CD4-positive, alpha-beta T cell treated with Interleukin-4 for 1 hour (primary cell): ENCODE measurements around the gene IL12A.

ENCODE experiments used
- DNase-seq, 2 donors: peaks; one replicate each; pipeline ENCODE4 v3.0.0-alpha.2; 2020 to 2022

Gene IL12A

GRCh38 chr3:159989973-159990846 lies 1.6 kb downstream of the IL12A start:
- no peak for DNase-seq

GRCh38 chr3:159991591-159991990 lies 3.0 kb downstream of the IL12A start:
- DNase-seq, result no peak

- DNase-seq, result no peak
Observed at GRCh38 chr3:159992589-159992988, 4.0 kb downstream of the IL12A start.

GRCh38 chr3:159994182-159994581 lies 5.5 kb downstream of the IL12A start:
- no peak for DNase-seq

GRCh38 chr3:159995091-159995490 lies 6.5 kb downstream of the IL12A start:
- no peak for DNase-seq

GRCh38 chr3:159996018-159996417 lies 7.4 kb downstream of the IL12A start:
- DNase-seq, result no peak

- DNase-seq, result no peak
Observed at GRCh38 chr3:159996959-159997358, 8.3 kb downstream of the IL12A start.

- no peak for DNase-seq
Observed at GRCh38 chr3:160001148-160001760, 12.6 kb downstream of the IL12A start.

- DNase-seq, result no peak
Observed at GRCh38 chr3:160001850-160002623, 13.4 kb downstream of the IL12A start.

GRCh38 chr3:160003520-160004128 lies 15.0 kb downstream of the IL12A start:
- peak; percentile 28 to 50 for DNase-seq

GRCh38 chr3:160005004-160005403 lies 16.4 kb downstream of the IL12A start:
- DNase-seq, result no peak

- peak; percentile 17 to 21 for DNase-seq
Observed at GRCh38 chr3:160006282-160007163, 17.9 kb downstream of the IL12A start.

GRCh38 chr3:160008961-160009360 lies 20.3 kb downstream of the IL12A start:
- DNase-seq, result no peak

GRCh38 chr3:160009525-160009924 lies 20.9 kb downstream of the IL12A start:
- DNase-seq, result no peak

- no peak for DNase-seq
Observed at GRCh38 chr3:160010578-160010977, 21.9 kb downstream of the IL12A start.

GRCh38 chr3:160012108-160012507 lies 23.5 kb downstream of the IL12A start:
- peak in 1 of 2 donors; percentile 9 for DNase-seq

- no peak for DNase-seq
Observed at GRCh38 chr3:160016972-160017371, 28.3 kb downstream of the IL12A start.

GRCh38 chr3:160018959-160019358 lies 30.3 kb downstream of the IL12A start:
- no peak for DNase-seq

GRCh38 chr3:160020057-160020711 lies 31.5 kb downstream of the IL12A start:
- DNase-seq, result no peak

GRCh38 chr3:160022068-160022467 lies 33.4 kb downstream of the IL12A start:
- no peak for DNase-seq

- DNase-seq, result no peak
Observed at GRCh38 chr3:160023476-160023875, 34.8 kb downstream of the IL12A start.
